Thoracic aorta (tissue), 2 donors: Measurements from ENCODE around the gene ABRACL. TPM values are rescaled to one million over a fixed set of nuclear protein-coding genes. Genes with fewer than 3 reads are reported as not detected.

Source experiments
- ATAC-seq: fragments of 150-250 bp; one replicate; pipeline ENCODE4 v1.8.0; 2017; ENCODE audit warnings: low read depth; ENCODE audit not compliant: insufficient number of reproducible peaks, low FRiP score
- DNase-seq: peaks from one replicate; pipeline ENCODE4 v3.0.0-alpha.2; 2020; ENCODE audit warnings: low spot score
- H3K27ac ChIP-seq, 2 donors: fragments of 200-600 bp; sonication (generic); 1 replicate in 1 of 2; 2 replicates in 1 of 2; pipeline ENCODE4 v1.5.1; 2016; ENCODE audit warnings: mild to moderate bottlenecking in 2 of 2, moderate library complexity in 2 of 2
- H3K27me3 ChIP-seq: fragments of 200-600 bp; sonication (generic); replicated peaks from 2 replicates; pipeline ENCODE4 v1.6.0; 2016; ENCODE audit warnings: mild to moderate bottlenecking; ENCODE audit not compliant: insufficient read depth
- H3K36me3 ChIP-seq: fragments of 200-600 bp; sonication (generic); one replicate; pipeline ENCODE4 v1.5.1; 2016
- H3K4me1 ChIP-seq, 2 donors: fragments of 200-600 bp; sonication (generic); 1 replicate in 1 of 2; 2 replicates in 1 of 2; pipeline versions ENCODE4 v1.5.1 to v1.6.0; 2016; ENCODE audit warnings: low read depth in 2 of 2, mild to moderate bottlenecking in 1 of 2; ENCODE audit not compliant: control insufficient read depth in 1 of 2
- H3K4me3 ChIP-seq: fragments of 200-600 bp; sonication (generic); 2 replicates; pipeline ENCODE4 v1.5.1; 2016; ENCODE audit warnings: mild to moderate bottlenecking
- H3K9me3 ChIP-seq: fragments of 200-600 bp; sonication (generic); 2 replicates; pipeline ENCODE4 v1.5.1; 2016
- CTCF ChIP-seq: fragments of 200-600 bp; sonication (generic); IDR thresholded peaks from one replicate; pipeline ENCODE4 v1.5.1; 2019; ENCODE audit warnings: antibody characterized with exemption
- total RNA-seq, 2 donors: library from RNA; depleted of rRNA; stranded (reverse); fragments of >200 nt; gene quantifications; one replicate each; pipeline versions ENCODE4 v1.1.0 to v1.2.3, GENCODE V29; 2016

Gene ABRACL
- total RNA-seq = 10 to 100 TPM; 21.8 to 37.5 TPM

GRCh38 chr6:139028658-139029469 is at the start of gene ABRACL:
Gene ABRACL, plus strand, starts transcription at chr6:139028745. Its CDS starts 5,416 bp downstream, at chr6:139034161.
- TF ChIP-seq CTCF = no peak
- ATAC-seq = peak; percentile 46
- peak within 1 kb of the TSS; percentile 82 to 89 for H3K27ac ChIP-seq
- H3K4me1 ChIP-seq = peaks cover 0 to 18% of the 10 kb centered on the region in 2 donors
- DNase-seq = peak; percentile 24
- H3K4me3 ChIP-seq = peak within 1 kb of the TSS; percentile 84
- no peaks in the 10 kb centered on the region for H3K9me3 ChIP-seq
- H3K27me3 ChIP-seq = no peaks in the 10 kb centered on the region
- no peaks in the 10 kb centered on the region for H3K36me3 ChIP-seq

GRCh38 chr6:138979365-138979764 is 49.2 kb upstream of the ABRACL start:
- ATAC-seq (no peak), DNase-seq (no peak)
- no peak for TF ChIP-seq CTCF
- Histone ChIP-seq H3K4me3 (no peak overlapping the region), H3K9me3 (no peaks in the 10 kb centered on the region), H3K27ac (no peak overlapping the region), H3K36me3 (no peaks in the 10 kb centered on the region), H3K4me1 (peaks cover 16 to 32% of the 10 kb centered on the region in 2 donors), H3K27me3 (no peaks in the 10 kb centered on the region)

- DNase-seq = no peak
- Histone ChIP-seq H3K4me3 (no peak overlapping the region), H3K9me3 (no peaks in the 10 kb centered on the region), H3K27ac (no peak overlapping the region), H3K27me3 (no peaks in the 10 kb centered on the region), H3K36me3 (no peaks in the 10 kb centered on the region), H3K4me1 (peaks cover 19 to 26% of the 10 kb centered on the region in 2 donors)
- TF ChIP-seq CTCF = no peak
- no peak for ATAC-seq
Measured at GRCh38 chr6:138979813-138980668, 48.5 kb upstream of the ABRACL start.

- no peak overlapping the region for H3K4me3 ChIP-seq
- no peaks in the 10 kb centered on the region for H3K9me3 ChIP-seq
- TF ChIP-seq CTCF = no peak
- H3K27me3 ChIP-seq = no peaks in the 10 kb centered on the region
- H3K27ac ChIP-seq = no peak overlapping the region
- DNase-seq (no peak), ATAC-seq (no peak)
- no peaks in the 10 kb centered on the region for H3K36me3 ChIP-seq
- peaks cover 23 to 38% of the 10 kb centered on the region in 2 donors for H3K4me1 ChIP-seq
Measured at GRCh38 chr6:138981416-138981815, 47.1 kb upstream of the ABRACL start.

GRCh38 chr6:138986578-138986977 is 42.0 kb upstream of the ABRACL start:
- no peak for DNase-seq
- TF ChIP-seq CTCF = no peak
- peaks cover 23 to 32% of the 10 kb centered on the region in 2 donors for H3K4me1 ChIP-seq
- H3K27ac ChIP-seq = no peak overlapping the region
- no peaks in the 10 kb centered on the region for H3K9me3 ChIP-seq
- ATAC-seq = no peak
- peak overlapping the region; percentile 89 for H3K4me3 ChIP-seq
- H3K27me3 ChIP-seq = no peaks in the 10 kb centered on the region
- H3K36me3 ChIP-seq = no peaks in the 10 kb centered on the region
